Measurements from ENCODE around the gene SLC39A12. TPM values are rescaled to one million over a fixed set of nuclear protein-coding genes. Genes with fewer than 3 reads are reported as not detected.

The SLC39A12 gene
- total RNA-seq (2021; fragmentation: NEBNext Ultra II Directional; extraction: Animal tissue kit (Norgen Biotek cat#: 25700)): not detected
- long read RNA-seq: 0 reads

DNA sequence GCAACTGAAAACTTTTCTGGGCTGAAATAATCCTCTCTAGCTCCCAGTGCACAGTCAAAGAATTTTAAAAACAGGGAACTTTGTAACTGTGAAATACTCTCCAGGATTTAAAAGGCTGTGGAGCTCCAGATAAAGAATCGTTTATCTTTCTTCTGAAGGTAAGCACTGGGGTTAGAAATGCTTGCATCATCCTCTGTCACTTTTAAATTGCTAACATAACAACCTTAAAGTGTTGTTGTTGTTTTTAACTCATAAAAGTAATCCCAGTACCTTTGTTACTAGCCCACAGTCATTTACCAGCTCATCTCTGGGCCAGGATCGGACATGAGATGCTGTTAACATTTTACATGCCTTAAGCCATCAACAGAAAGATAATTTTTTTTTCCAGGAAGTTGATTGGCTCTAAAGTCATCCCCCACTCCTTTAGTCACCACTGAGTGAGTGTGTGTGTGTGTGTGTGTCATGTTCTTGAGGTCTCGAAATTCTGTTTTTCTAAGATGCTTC is at the start of gene SLC39A12:
TSS of gene SLC39A12 (plus strand) at position 51 of the 504 bp plus-strand sequence. CDS start 1,359 bp downstream, outside the sequence.
- DNase-seq: peak; percentile 46
- Mint-ChIP-seq H3K9me3 (peaks cover 6% of the 10 kb centered on the region; the same call in 1 of the 2 replicates), H3K4me3 (no peak within 1 kb of the TSS), H3K4me1 (ENCODE audit: low read depth) (peaks cover 9% of the 10 kb centered on the region), H3K27ac (no peak within 1 kb of the TSS), H3K27me3 (ENCODE audit: insufficient read depth) (peaks cover 10% of the 10 kb centered on the region), H3K36me3 (ENCODE audit: low read depth) (0 out of 2 replicates have a peak, but pooled peaks cover 6% of the 10 kb centered on the region)
- TF ChIP-seq, protein P1, sequence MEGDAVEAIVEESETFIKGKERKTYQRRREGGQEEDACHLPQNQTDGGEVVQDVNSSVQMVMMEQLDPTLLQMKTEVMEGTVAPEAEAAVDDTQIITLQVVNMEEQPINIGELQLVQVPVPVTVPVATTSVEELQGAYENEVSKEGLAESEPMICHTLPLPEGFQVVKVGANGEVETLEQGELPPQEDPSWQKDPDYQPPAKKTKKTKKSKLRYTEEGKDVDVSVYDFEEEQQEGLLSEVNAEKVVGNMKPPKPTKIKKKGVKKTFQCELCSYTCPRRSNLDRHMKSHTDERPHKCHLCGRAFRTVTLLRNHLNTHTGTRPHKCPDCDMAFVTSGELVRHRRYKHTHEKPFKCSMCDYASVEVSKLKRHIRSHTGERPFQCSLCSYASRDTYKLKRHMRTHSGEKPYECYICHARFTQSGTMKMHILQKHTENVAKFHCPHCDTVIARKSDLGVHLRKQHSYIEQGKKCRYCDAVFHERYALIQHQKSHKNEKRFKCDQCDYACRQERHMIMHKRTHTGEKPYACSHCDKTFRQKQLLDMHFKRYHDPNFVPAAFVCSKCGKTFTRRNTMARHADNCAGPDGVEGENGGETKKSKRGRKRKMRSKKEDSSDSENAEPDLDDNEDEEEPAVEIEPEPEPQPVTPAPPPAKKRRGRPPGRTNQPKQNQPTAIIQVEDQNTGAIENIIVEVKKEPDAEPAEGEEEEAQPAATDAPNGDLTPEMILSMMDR (IDR thresholded peaks at IDR 0.05): no peak

DNA sequence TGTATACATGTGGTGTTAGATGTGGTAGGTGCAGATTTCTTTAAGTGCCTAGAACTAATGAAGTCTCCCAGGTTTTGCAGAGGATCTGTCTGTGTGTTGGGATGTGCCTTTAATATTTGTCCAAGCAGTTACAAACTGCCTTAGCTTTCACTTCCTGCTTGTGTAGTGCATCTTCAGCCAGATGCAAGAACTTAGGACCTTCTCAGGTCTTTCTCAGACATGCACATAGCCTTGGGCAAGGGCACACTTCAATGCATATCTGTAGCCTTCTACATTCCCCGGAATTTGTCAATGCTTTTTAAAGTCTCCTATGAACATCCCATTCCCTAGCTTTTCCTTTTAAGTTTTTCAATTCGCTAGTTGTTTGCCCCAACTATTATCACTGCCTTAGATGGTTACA is 47.2 kb upstream of the SLC39A12 start:
- Mint-ChIP-seq H3K9me3 (no peaks in the 10 kb centered on the region), H3K4me1 (ENCODE audit: low read depth) (peaks cover 12% of the 10 kb centered on the region), H3K36me3 (ENCODE audit: low read depth) (no peaks in the 10 kb centered on the region), H3K27me3 (ENCODE audit: insufficient read depth) (0 out of 2 replicates have a peak, but pooled peaks cover 6% of the 10 kb centered on the region), H3K27ac (no peak overlapping the region), H3K4me3 (no peak overlapping the region)
- no peak for DNase-seq
- TF ChIP-seq, protein P1 (IDR thresholded peaks at IDR 0.05): no peak

DNA sequence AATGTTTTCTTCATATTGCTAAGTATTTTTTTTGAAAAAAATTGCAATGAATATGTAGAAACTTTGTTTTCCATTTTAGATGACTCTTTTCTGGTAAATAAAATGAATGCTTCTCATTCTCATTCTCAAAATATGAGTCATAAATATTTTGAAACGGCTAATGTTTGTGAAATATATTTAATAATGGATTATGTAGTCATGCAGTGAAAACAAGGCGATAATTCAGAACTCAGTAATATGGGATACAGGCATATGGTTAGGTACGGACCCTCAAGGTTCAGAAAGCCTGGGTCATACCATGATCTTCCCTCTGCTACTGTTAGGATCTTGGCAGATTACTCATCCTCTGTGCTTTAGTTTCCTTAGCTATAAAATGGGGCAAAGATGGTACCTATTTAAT is 46.2 kb upstream of the SLC39A12 start:
- Mint-ChIP-seq H3K4me1 (ENCODE audit: low read depth) (peaks cover 17% of the 10 kb centered on the region), H3K4me3 (no peak overlapping the region), H3K27me3 (ENCODE audit: insufficient read depth) (0 out of 2 replicates have a peak, but pooled peaks cover 6% of the 10 kb centered on the region), H3K9me3 (no peaks in the 10 kb centered on the region), H3K27ac (no peak overlapping the region), H3K36me3 (ENCODE audit: low read depth) (no peaks in the 10 kb centered on the region)
- DNase-seq: no peak
- TF ChIP-seq, protein P1 (IDR thresholded peaks at IDR 0.05): no peak

DNA sequence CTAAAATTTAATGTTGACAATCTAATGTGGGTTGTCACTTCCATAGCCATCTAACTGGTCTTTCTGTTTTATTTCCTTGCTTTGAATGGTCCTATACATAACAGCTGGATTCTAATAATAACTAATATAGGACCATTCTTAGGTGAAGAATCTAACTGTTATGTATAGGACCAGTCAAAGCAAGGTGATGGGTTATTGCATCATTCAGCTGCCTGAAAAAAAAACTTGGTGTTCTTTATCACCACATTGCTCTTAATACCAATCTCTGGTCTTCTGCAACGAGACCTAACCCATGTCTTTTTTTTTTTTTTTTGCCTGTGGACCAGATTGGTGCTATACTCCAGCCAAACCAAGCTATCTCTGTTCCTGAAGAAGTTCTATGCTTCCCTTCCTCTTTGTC is 45.7 kb upstream of the SLC39A12 start:
- Mint-ChIP-seq H3K4me3 (no peak overlapping the region), H3K27me3 (ENCODE audit: insufficient read depth) (0 out of 2 replicates have a peak, but pooled peaks cover 6% of the 10 kb centered on the region), H3K9me3 (no peaks in the 10 kb centered on the region), H3K36me3 (ENCODE audit: low read depth) (no peaks in the 10 kb centered on the region), H3K27ac (no peak overlapping the region), H3K4me1 (ENCODE audit: low read depth) (peaks cover 17% of the 10 kb centered on the region)
- TF ChIP-seq, protein P1 (IDR thresholded peaks at IDR 0.05): no peak
- DNase-seq: no peak

DNA sequence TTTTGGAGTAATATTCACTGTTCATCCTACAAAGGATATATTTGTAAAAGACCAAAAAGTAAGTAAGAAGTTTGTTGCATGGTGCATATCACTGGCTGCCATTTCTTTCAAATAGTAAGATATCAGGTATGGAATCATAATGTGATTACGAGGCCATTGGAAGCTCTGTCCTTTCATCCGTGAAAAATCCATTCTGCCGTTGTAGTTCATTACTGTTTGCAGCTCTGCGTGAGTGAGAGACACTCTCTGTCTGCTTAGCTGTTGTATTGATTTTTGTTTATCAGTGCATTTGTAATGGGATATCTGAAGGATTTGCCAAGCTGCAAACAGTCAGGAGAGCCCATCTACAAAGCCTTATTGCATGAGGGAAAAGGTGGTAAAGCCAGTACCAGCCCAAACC is 44.1 kb upstream of the SLC39A12 start:
- H3K9me3 Mint-ChIP-seq: no peaks in the 10 kb centered on the region
- DNase-seq: no peak
- TF ChIP-seq, protein P1 (IDR thresholded peaks at IDR 0.05): no peak
- H3K27ac Mint-ChIP-seq: no peak overlapping the region
- peaks cover 17% of the 10 kb centered on the region for H3K4me1 Mint-ChIP-seq (ENCODE audit: low read depth)
- peaks cover 13% of the 10 kb centered on the region for H3K27me3 Mint-ChIP-seq (ENCODE audit: insufficient read depth)
- H3K36me3 Mint-ChIP-seq (ENCODE audit: low read depth): no peaks in the 10 kb centered on the region
- no peak overlapping the region for H3K4me3 Mint-ChIP-seq
